SH-SY5Y (cell line): ENCODE results near the gene DTX4.

Source experiments
- GATA2 ChIP-seq: IDR thresholded peaks from 2 replicates; pipeline ENCODE4 v1.6.1; 2011; ENCODE audit warnings: mild to moderate bottlenecking, low read depth, low read length
- GATA3 ChIP-seq: IDR thresholded peaks from 2 replicates; pipeline ENCODE4 v1.6.1; 2011; ENCODE audit warnings: low read depth, mild to moderate bottlenecking, low read length, moderate library complexity

DNA sequence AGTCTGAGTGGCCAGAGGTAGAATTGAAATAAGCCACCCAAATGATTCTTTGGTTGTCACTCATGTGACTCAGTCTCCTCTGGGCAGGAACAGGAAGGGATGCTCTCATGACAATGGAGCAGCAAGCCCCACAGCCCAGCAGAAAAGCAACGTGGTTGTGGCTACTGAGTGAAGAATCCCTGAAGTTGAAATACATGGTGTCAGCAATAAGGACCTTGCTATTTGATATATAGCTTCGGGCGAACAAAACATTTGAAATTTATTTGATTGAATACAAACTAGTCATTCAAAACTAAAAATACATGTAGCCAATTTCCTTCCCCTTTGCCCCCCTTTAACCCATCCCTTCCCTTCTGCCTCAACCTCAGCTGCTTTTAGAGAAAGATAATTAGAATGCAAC lies 14.5 kb upstream of the DTX4 start:
- no peak for TF ChIP-seq GATA2
- TF ChIP-seq GATA3, result no peak
